ENCODE results near the gene LHX3. TPM values are rescaled to one million over a fixed set of nuclear protein-coding genes. Genes with fewer than 3 reads are reported as not detected.

Gene LHX3
- polyA plus RNA-seq, 1 of the 3 experiments (the other 2 are of a cell fraction): not detected

GRCh38 chr9:136218271-136218670 lies 13.3 kb upstream of the LHX3 start:
- Histone ChIP-seq H3K9me2 (no peaks in the 10 kb centered on the region), H3K27ac (ENCODE audit: low read depth in 2 of 2, low read length in 1 of 2) (no peak overlapping the region), H3K4me2 (no peak overlapping the region), H4K20me1 (ENCODE audit: insufficient read depth) (peaks cover 20% of the 10 kb centered on the region), H3K36me3 (replicated peaks in 1 of 2; ENCODE audit: control insufficient read depth in 1 of 2, insufficient read depth in 2 of 2, low read length in 1 of 2) (peaks cover 5 to 48% of the 10 kb centered on the region in 2 experiments), H3K79me2 (ENCODE audit: insufficient read depth) (no peaks in the 10 kb centered on the region), H2AFZ (ENCODE audit: low read depth) (no peak overlapping the region), H3K4me1 (ENCODE audit: control insufficient read depth in 1 of 2, insufficient read depth in 2 of 2, low read depth in 1 of 2, low read length in 1 of 2) (no peaks in the 10 kb centered on the region), H3K4me3 (ENCODE audit: low read depth in 2 of 2, low read length in 1 of 2) (no peak overlapping the region), H3K27me3 (ENCODE audit: insufficient read depth) (no peaks in the 10 kb centered on the region), H3K9me3 (no peaks in the 10 kb centered on the region), H3F3A (replicated peaks; ENCODE audit: insufficient read depth) (no peaks in the 10 kb centered on the region), H3K9ac (no peak overlapping the region)
- 100% methylated on average over 8 of the region's 16 CpGs for WGBS (ENCODE audit: low lambda C conversion rate)
- CTCF ChIA-PET: interaction anchor here (1.2 to 5.7 kb wide), 5 partner anchors 9 to 48 kb away, joined by 3 to 50 read pairs (median 7); no protein-coding TSS in a partner anchor
- POLR2A ChIA-PET: no interaction called here
- DNase-seq: no peak
- no peak for TF ChIP-seq GABPA (IDR thresholded peaks at IDR 0.05; ENCODE audit: low read depth)
- no peak for TF ChIP-seq TAF1 (IDR thresholded peaks at IDR 0.05; ENCODE audit: borderline replicate concordance, low read depth, low read length)
- TF ChIP-seq POLR2AphosphoS5 (IDR thresholded peaks at IDR 0.05; ENCODE audit: low read depth, low read length): no peak
- no peak for TF ChIP-seq EZH2phosphoT487 (IDR thresholded peaks at IDR 0.05; ENCODE audit: borderline replicate concordance, low read depth)
- no peak for TF ChIP-seq TEAD4 (IDR thresholded peaks at IDR 0.05; ENCODE audit: borderline replicate concordance, insufficient read depth)
- TF ChIP-seq CTCF (IDR thresholded peaks at IDR 0.05): no peak

DNA sequence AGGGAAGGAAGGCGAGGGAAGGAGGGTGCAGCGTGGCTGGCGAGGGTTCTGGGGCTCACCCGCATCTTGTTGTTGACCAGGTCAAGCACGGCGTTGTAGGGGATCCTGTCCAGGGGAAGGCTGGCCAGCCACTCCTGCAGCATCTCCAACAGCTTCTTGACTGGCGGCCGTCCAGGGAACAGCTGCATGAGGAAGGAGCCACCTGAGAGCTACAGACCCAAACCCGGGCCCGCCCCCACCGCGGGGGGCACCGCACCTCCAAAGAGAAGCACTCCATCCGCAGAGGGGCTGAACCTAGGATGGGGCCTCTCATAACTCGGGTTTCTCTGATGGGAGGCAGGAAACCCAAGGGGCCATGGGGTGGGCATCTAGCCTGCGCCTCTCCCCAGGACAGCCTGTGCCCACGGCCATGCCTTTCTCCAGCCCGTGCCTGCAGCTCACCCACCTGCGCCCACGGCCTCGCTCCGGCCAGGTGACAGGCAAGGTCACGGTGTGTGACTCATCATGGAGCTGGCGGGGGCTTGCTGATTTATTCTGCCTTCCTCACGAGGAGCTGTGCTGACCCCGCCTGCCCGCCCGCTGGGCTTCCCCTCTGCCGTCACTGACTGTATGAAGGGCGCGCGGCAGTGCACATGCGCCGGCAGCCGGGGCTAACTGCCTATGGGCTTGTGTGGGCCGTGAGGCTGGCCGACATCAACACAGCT lies 11.8 kb upstream of the LHX3 start:
- H3K4me1 ChIP-seq (ENCODE audit: control insufficient read depth in 1 of 2, insufficient read depth in 2 of 2, low read depth in 1 of 2, low read length in 1 of 2): no peaks in the 10 kb centered on the region
- TF ChIP-seq MXI1 (IDR thresholded peaks at IDR 0.05; ENCODE audit: low read depth, low read length) (no peak), GABPA (IDR thresholded peaks at IDR 0.05; ENCODE audit: low read depth) (no peak), YY1 (IDR thresholded peaks at IDR 0.05; ENCODE audit: low read depth) (no peak), MEF2A (IDR thresholded peaks at IDR 0.05; ENCODE audit: borderline replicate concordance, low read depth) (no peak), FOXM1 (IDR thresholded peaks at IDR 0.05; ENCODE audit: low read depth) (no peak), RXRA (IDR thresholded peaks at IDR 0.05; ENCODE audit: borderline replicate concordance, low read depth) (no peak), FOXJ3 (CRISPR knock-in tag; IDR thresholded peaks at IDR 0.05) (no peak), EP300 (IDR thresholded peaks at IDR 0.05; ENCODE audit: borderline replicate concordance in 1 of 2, low read depth in 1 of 2, low read length in 1 of 2) (no peak), ELF1 (IDR thresholded peaks at IDR 0.05) (no peak), EZH2phosphoT487 (IDR thresholded peaks at IDR 0.05; ENCODE audit: borderline replicate concordance, low read depth) (no peak), TCF12 (IDR thresholded peaks at IDR 0.05) (no peak), GATA2 (CRISPR knock-in tag; IDR thresholded peaks at IDR 0.05) (no peak), RCOR1 (IDR thresholded peaks at IDR 0.05; ENCODE audit: low read length) (no peak), RAD21 (IDR thresholded peaks at IDR 0.05; ENCODE audit: low read length) (no peak), IRF3 (IDR thresholded peaks at IDR 0.05; ENCODE audit: low read depth, low read length) (no peak)
- TF ChIP-seq, protein P1, sequence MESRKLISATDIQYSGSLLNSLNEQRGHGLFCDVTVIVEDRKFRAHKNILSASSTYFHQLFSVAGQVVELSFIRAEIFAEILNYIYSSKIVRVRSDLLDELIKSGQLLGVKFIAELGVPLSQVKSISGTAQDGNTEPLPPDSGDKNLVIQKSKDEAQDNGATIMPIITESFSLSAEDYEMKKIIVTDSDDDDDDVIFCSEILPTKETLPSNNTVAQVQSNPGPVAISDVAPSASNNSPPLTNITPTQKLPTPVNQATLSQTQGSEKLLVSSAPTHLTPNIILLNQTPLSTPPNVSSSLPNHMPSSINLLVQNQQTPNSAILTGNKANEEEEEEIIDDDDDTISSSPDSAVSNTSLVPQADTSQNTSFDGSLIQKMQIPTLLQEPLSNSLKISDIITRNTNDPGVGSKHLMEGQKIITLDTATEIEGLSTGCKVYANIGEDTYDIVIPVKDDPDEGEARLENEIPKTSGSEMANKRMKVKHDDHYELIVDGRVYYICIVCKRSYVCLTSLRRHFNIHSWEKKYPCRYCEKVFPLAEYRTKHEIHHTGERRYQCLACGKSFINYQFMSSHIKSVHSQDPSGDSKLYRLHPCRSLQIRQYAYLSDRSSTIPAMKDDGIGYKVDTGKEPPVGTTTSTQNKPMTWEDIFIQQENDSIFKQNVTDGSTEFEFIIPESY (IDR thresholded peaks at IDR 0.05; ENCODE audit: borderline replicate concordance, low read depth): no peak
- H3K4me3 ChIP-seq (ENCODE audit: low read depth in 2 of 2, low read length in 1 of 2): no peak overlapping the region
- 99% methylated on average over 18 of the region's 37 CpGs for WGBS (ENCODE audit: low lambda C conversion rate)
- H3K9me3 ChIP-seq: no peaks in the 10 kb centered on the region
- H4K20me1 ChIP-seq (ENCODE audit: insufficient read depth): peaks cover 20% of the 10 kb centered on the region
- H3K27ac ChIP-seq (ENCODE audit: low read depth in 2 of 2, low read length in 1 of 2): no peak overlapping the region
- no peak overlapping the region for H3K9ac ChIP-seq
- H3K36me3 ChIP-seq (replicated peaks in 1 of 2; ENCODE audit: control insufficient read depth in 1 of 2, insufficient read depth in 2 of 2, low read length in 1 of 2): peaks cover 5 to 44% of the 10 kb centered on the region in 2 experiments
- no peak for DNase-seq
- ChIA-PET POLR2A (interaction anchor here (1.0 to 1.1 kb wide), 2 partner anchors 19 to 103 kb away, joined by 3 to 4 read pairs; no protein-coding TSS in a partner anchor), CTCF (interaction anchor here (0.6 to 5.7 kb wide), 6 partner anchors 10 to 73 kb away, joined by 3 to 50 read pairs (median 5); no protein-coding TSS in a partner anchor)
- no peaks in the 10 kb centered on the region for H3K9me2 ChIP-seq
- H3F3A ChIP-seq (replicated peaks; ENCODE audit: insufficient read depth): no peaks in the 10 kb centered on the region
- H2AFZ ChIP-seq (ENCODE audit: low read depth): no peak overlapping the region
- H3K4me2 ChIP-seq: no peak overlapping the region
- no peaks in the 10 kb centered on the region for H3K79me2 ChIP-seq (ENCODE audit: insufficient read depth)
- H3K27me3 ChIP-seq (ENCODE audit: insufficient read depth): no peaks in the 10 kb centered on the region
